Prostate gland (tissue), 2 donors: ENCODE data around the gene TMEM117. TPM values are rescaled to one million over a fixed set of nuclear protein-coding genes. Genes with fewer than 3 reads are reported as not detected.
"Not testable (repeated sequence)": the region's sequence is repeated elsewhere in the genome, so short reads cannot be mapped to it uniquely, and the experiment has no call there.

Experiments used
- DNase-seq: peaks from one replicate; pipeline ENCODE4 v3.0.0-alpha.2; 2019; ENCODE audit warnings: low spot score
- H3K27ac ChIP-seq, 2 donors: fragments of 200-600 bp; sonication (generic); 2 replicates each; pipeline ENCODE4 v1.5.1; 2017 to 2019
- H3K27me3 ChIP-seq: fragments of 200-600 bp; sonication (generic); replicated peaks from 2 replicates; pipeline ENCODE4 v1.5.1; 2019; ENCODE audit not compliant: insufficient read depth
- H3K36me3 ChIP-seq, 2 donors: fragments of 200-600 bp; sonication (generic); 1 replicate in 1 of 2; 2 replicates in 1 of 2; pipeline versions ENCODE4 v1.5.1 to v1.8.1; 2017 to 2019
- H3K4me1 ChIP-seq: fragments of 200-600 bp; sonication (generic); replicated peaks from 2 replicates; pipeline ENCODE4 v1.5.1; 2019
- H3K4me3 ChIP-seq, 2 donors: fragments of 200-600 bp; sonication (generic); 2 replicates each; pipeline ENCODE4 v1.5.1; 2017 to 2019
- H3K9me3 ChIP-seq: fragments of 200-600 bp; sonication (generic); 2 replicates; pipeline ENCODE4 v1.5.1; 2017
- POLR2A ChIP-seq: fragments of 450-650 bp; IDR thresholded peaks from one replicate; pipeline ENCODE4 v1.6.1; 2016; ENCODE audit warnings: antibody characterized with exemption, mild to moderate bottlenecking
- POLR2AphosphoS5 ChIP-seq: sonication (generic); formaldehyde crosslinking; IDR thresholded peaks from one replicate; pipeline ENCODE4 v1.6.1; 2017; ENCODE audit warnings: antibody characterized with exemption
- WGBS: methylation state at CpG from one replicate; pipeline ENCODE4 v1.1.5; 2018; 5-methylcytosine and 5-hydroxymethylcytosine counted together
- intact Hi-C: fragments of 100-400 bp; cut with DNase I; formaldehyde crosslinking; loops from one replicate; pipeline ENCODE4 v1.14.2; 2022
- total RNA-seq, 2 donors: library from RNA; depleted of rRNA; stranded (reverse); fragments of >200 nt; gene quantifications; one replicate each; pipeline ENCODE4 v1.1.0, GENCODE V29; 2016
- TF ChIP-seq, protein P1 (sequence below), 4 experiments: fragments of 200-600 bp in 2 of 4; fragments of 450-650 bp in 2 of 4; sonication (generic) in 2 of 4; IDR thresholded peaks; 1 replicate in 3 of 4; 2 replicates in 1 of 4; pipeline ENCODE4 v1.5.1; 2016 to 2019; ENCODE audit warnings: antibody characterized with exemption in 4 of 4, mild to moderate bottlenecking in 2 of 4, moderate library complexity in 2 of 4

The TMEM117 gene
- total RNA-seq, 2 donors from 2014 or later, result 15.5 to 26.5 TPM

- Histone ChIP-seq H3K36me3 (no peaks in the 10 kb centered on the region), H3K9me3 (no peaks in the 10 kb centered on the region), H3K27me3 (no peaks in the 10 kb centered on the region), H3K27ac (no peak overlapping the region), H3K4me3 (no peak overlapping the region), H3K4me1 (no peaks in the 10 kb centered on the region)
- intact Hi-C loops, result no loop called here
- WGBS, result 94% methylated on average over 7 of the region's 7 CpGs
- TF ChIP-seq POLR2AphosphoS5 (no peak), POLR2A (no peak)
- TF ChIP-seq, protein P1, sequence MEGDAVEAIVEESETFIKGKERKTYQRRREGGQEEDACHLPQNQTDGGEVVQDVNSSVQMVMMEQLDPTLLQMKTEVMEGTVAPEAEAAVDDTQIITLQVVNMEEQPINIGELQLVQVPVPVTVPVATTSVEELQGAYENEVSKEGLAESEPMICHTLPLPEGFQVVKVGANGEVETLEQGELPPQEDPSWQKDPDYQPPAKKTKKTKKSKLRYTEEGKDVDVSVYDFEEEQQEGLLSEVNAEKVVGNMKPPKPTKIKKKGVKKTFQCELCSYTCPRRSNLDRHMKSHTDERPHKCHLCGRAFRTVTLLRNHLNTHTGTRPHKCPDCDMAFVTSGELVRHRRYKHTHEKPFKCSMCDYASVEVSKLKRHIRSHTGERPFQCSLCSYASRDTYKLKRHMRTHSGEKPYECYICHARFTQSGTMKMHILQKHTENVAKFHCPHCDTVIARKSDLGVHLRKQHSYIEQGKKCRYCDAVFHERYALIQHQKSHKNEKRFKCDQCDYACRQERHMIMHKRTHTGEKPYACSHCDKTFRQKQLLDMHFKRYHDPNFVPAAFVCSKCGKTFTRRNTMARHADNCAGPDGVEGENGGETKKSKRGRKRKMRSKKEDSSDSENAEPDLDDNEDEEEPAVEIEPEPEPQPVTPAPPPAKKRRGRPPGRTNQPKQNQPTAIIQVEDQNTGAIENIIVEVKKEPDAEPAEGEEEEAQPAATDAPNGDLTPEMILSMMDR (IDR thresholded peaks at IDR 0.05), result no peak
- DNase-seq, result no peak
Measured at GRCh38 chr12:44036875-44037443, 201.1 kb downstream of the TMEM117 start.

DNA sequence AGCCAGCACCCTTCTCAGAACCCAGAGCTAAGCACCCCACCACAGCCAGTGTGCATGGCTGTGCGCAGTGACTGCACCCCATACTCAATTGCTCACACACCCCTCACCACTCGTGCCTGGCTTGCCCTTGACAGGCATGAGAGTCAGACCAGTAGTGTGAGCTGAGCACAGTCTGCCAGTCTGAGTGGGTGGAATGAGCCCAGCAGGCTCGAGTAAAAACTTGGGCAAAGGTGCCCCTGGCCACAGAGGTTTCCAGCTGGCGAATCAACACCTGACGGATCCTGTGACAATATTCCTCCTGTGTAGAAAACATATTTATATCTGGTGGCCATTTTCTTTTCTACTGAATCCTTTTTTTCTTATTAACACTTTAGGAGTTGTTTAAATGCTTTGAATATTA lies 202.5 kb downstream of the TMEM117 start:
- H3K4me3 ChIP-seq, result no peak overlapping the region
- 80% methylated on average over 5 of the region's 5 CpGs for WGBS
- TF ChIP-seq POLR2A (no peak), POLR2AphosphoS5 (no peak)
- TF ChIP-seq, protein P1 (IDR thresholded peaks at IDR 0.05), result no peak
- no peak overlapping the region for H3K27ac ChIP-seq
- intact Hi-C loops, result no loop called here
- no peak for DNase-seq
- H3K36me3 ChIP-seq, result no peaks in the 10 kb centered on the region
- no peaks in the 10 kb centered on the region for H3K27me3 ChIP-seq
- H3K9me3 ChIP-seq, result no peaks in the 10 kb centered on the region
- no peaks in the 10 kb centered on the region for H3K4me1 ChIP-seq

- H3K4me3 ChIP-seq, H3K36me3 ChIP-seq, intact Hi-C loops, H3K27me3 ChIP-seq, H3K9me3 ChIP-seq, DNase-seq, H3K4me1 ChIP-seq, H3K27ac ChIP-seq: not testable (repeated sequence)
- 97% methylated on average over 2 of the region's 2 CpGs for WGBS
Measured at GRCh38 chr12:44044491-44044890, 208.6 kb downstream of the TMEM117 start.

DNA sequence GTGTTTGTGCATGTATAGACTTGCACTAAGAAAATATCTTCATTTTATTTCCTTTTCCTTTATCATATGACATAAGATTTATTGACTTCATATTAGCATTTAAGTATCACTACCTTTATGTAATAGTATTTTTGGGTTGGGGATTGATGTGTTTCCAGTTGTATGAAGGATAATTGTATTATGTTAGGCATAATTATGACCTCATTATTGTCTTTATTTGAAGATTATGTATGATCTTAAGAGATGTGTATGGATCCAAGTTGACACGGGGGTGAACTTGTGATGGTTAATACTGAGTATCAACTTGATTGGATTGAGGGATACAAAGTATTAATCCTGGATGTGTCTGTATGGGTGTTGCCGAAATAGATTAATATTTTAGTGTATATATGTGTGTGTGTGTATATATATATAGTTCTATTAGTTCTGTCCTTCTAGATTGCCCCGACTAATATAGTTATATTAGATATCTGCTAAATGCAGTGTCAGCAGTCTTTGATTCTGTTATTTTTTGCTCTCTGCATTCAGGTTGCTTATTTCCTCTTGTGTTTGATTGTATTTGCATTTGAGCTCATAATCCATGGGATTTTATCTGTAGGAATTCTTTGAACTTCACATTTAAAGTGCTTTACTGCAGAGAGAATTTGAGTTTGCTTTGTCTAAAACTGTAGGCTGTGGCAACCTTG lies 211.0 kb downstream of the TMEM117 start:
- Histone ChIP-seq H3K36me3 (no peaks in the 10 kb centered on the region), H3K4me1 (no peaks in the 10 kb centered on the region), H3K9me3 (no peaks in the 10 kb centered on the region), H3K27ac (no peak overlapping the region), H3K27me3 (no peaks in the 10 kb centered on the region), H3K4me3 (no peak overlapping the region)
- no peak for DNase-seq
- intact Hi-C loops, result no loop called here
- TF ChIP-seq, protein P1 (IDR thresholded peaks at IDR 0.05), result no peak
- TF ChIP-seq POLR2AphosphoS5 (no peak), POLR2A (no peak)
- 98% methylated on average over 3 of the region's 3 CpGs for WGBS

GRCh38 chr12:44052554-44052953 lies 216.7 kb downstream of the TMEM117 start:
- DNase-seq, result no peak
- Histone ChIP-seq H3K4me1 (no peaks in the 10 kb centered on the region), H3K27me3 (no peaks in the 10 kb centered on the region), H3K27ac (no peak overlapping the region), H3K4me3 (no peak overlapping the region), H3K9me3 (no peaks in the 10 kb centered on the region), H3K36me3 (no peaks in the 10 kb centered on the region)
- 88% methylated on average over 4 of the region's 4 CpGs for WGBS
- no peak for TF ChIP-seq POLR2AphosphoS5
- TF ChIP-seq, protein P1 (IDR thresholded peaks at IDR 0.05), result no peak
- TF ChIP-seq POLR2A, result no peak
- intact Hi-C loops, result no loop called here
